ENCODE results near the gene NT5M. TPM values are rescaled to one million over a fixed set of nuclear protein-coding genes. Genes with fewer than 3 reads are reported as not detected.

NT5M gene
- total and polyA plus RNA-seq, 11 donors = 4.1 to 15.1 (median 7.6) TPM

DNA sequence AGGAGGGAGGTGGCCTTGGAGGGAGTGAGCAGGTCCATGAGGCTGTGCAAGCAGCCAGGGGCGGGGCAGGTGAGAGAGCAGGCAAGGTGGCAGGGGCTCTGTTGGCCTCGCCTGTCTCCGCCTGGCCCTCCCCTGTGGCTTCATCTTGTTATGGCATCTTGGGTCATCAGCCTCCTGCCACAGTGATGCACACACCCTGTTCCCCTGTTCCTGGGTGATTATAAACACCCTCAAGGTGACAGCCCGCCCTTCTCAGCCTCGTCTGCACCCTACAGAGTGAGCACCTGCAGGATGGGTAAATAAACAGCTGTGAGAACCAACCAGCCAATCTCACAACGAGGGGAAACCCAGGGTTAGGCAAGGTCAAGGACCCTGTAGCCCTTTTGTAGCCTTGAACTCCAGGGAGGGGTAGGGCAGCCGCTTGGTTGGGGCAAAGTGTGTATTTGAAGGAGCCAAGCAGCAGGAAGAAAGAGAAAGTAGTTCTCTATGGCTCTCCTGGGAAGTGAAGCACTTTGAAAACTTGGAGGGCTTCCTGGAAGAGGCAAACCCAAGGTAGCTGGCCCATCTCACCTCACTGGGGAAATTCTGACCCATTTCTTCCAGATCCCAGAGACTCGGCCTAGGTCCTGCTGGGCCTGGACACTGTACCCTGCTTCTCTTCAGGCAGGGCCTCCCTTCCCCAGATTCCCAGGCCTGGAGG, 60.6 kb downstream of the NT5M start:
- peak overlapping the region in 10 of 12 donors; percentile 8 to 68 (median 32) for H3K27ac ChIP-seq
- TF ChIP-seq, protein P1, sequence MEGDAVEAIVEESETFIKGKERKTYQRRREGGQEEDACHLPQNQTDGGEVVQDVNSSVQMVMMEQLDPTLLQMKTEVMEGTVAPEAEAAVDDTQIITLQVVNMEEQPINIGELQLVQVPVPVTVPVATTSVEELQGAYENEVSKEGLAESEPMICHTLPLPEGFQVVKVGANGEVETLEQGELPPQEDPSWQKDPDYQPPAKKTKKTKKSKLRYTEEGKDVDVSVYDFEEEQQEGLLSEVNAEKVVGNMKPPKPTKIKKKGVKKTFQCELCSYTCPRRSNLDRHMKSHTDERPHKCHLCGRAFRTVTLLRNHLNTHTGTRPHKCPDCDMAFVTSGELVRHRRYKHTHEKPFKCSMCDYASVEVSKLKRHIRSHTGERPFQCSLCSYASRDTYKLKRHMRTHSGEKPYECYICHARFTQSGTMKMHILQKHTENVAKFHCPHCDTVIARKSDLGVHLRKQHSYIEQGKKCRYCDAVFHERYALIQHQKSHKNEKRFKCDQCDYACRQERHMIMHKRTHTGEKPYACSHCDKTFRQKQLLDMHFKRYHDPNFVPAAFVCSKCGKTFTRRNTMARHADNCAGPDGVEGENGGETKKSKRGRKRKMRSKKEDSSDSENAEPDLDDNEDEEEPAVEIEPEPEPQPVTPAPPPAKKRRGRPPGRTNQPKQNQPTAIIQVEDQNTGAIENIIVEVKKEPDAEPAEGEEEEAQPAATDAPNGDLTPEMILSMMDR (IDR thresholded peaks at IDR 0.05) = no peak
- TF ChIP-seq POLR2A (IDR thresholded peaks at IDR 0.05) = no peak
- 70 to 77% (median 73%) methylated on average over 7 to 8 of the region's 8 CpGs for WGBS, 4 donors
- H3K36me3 ChIP-seq = no peaks in the 10 kb centered on the region
- H3K4me3 ChIP-seq = no peak overlapping the region
- peaks cover 0 to 6% (median 0%) of the 10 kb centered on the region in 9 donors for H3K27me3 ChIP-seq
- ATAC-seq (no peak), DNase-seq (peak in 1 of 5 donors; percentile 54)
- H3K4me1 ChIP-seq = peaks cover 0 to 18% (median 7%) of the 10 kb centered on the region in 12 donors
- H3K9me3 ChIP-seq = peaks cover 0 to 18% (median 0%) of the 10 kb centered on the region in 12 donors
- intact Hi-C loops (cut with DNase I) = loop anchor here in 3 of 10 donors (5.0 to 10.0 kb wide), 3 partner anchors 54 to 59 kb away; partner anchors contain the start of gene NT5M (in 1 of the 3)

GRCh38 chr17:17364338-17364667, 61.1 kb downstream of the NT5M start:
- TF ChIP-seq, protein P1 (IDR thresholded peaks at IDR 0.05) = no peak
- no peak for TF ChIP-seq POLR2A (IDR thresholded peaks at IDR 0.05)
- ATAC-seq (peak in 3 of 4 donors; percentile 21 to 56 (median 46)), DNase-seq (peak in 1 of 5 donors; percentile 57)
- Histone ChIP-seq H3K4me3 (no peak overlapping the region), H3K36me3 (no peaks in the 10 kb centered on the region), H3K9me3 (peaks cover 0 to 16% (median 0%) of the 10 kb centered on the region in 12 donors), H3K4me1 (peaks cover 0 to 18% (median 7%) of the 10 kb centered on the region in 12 donors), H3K27ac (peak overlapping the region in 10 of 12 donors; percentile 8 to 68 (median 32)), H3K27me3 (peaks cover 0 to 6% (median 0%) of the 10 kb centered on the region in 9 donors)
- intact Hi-C loops (cut with DNase I) = loop anchor here in 3 of 10 donors (5.0 to 10.0 kb wide), 3 partner anchors 53 to 60 kb away; partner anchors contain the start of gene NT5M (in 1 of the 3)
- WGBS, 4 donors = 17 to 47% (median 31%) methylated on average over 10 to 11 of the region's 11 CpGs

- H3K27ac ChIP-seq = no peak overlapping the region
- DNase-seq (peak in 1 of 5 donors; percentile 20), ATAC-seq (no peak)
- TF ChIP-seq, protein P1 (IDR thresholded peaks at IDR 0.05) = no peak
- no peak for TF ChIP-seq POLR2A (IDR thresholded peaks at IDR 0.05)
- intact Hi-C loops (cut with DNase I) = loop anchor here in 1 of 10 donors (10.0 kb wide), 1 partner anchor 61 kb away; the partner anchor contains the start of gene NT5M
- 90 to 93% (median 90%) methylated on average over 7 to 12 of the region's 12 CpGs for WGBS, 4 donors
- H3K36me3 ChIP-seq = no peaks in the 10 kb centered on the region
- H3K4me3 ChIP-seq = no peak overlapping the region
- peaks cover 0 to 6% (median 0%) of the 10 kb centered on the region in 12 donors for H3K9me3 ChIP-seq
- H3K27me3 ChIP-seq = peaks cover 0 to 6% (median 0%) of the 10 kb centered on the region in 9 donors
- peaks cover 0 to 18% (median 7%) of the 10 kb centered on the region in 12 donors for H3K4me1 ChIP-seq
Observed at GRCh38 chr17:17365476-17366110, 62.4 kb downstream of the NT5M start.

- peaks cover 0 to 6% (median 0%) of the 10 kb centered on the region in 12 donors for H3K9me3 ChIP-seq
- no peak overlapping the region for H3K4me3 ChIP-seq
- H3K4me1 ChIP-seq = peaks cover 0 to 18% (median 7%) of the 10 kb centered on the region in 12 donors
- TF ChIP-seq, protein P1 (IDR thresholded peaks at IDR 0.05) = no peak
- no peak for TF ChIP-seq POLR2A (IDR thresholded peaks at IDR 0.05)
- intact Hi-C loops (cut with DNase I) = loop anchor here in 1 of 10 donors (10.0 kb wide), 1 partner anchor 61 kb away; the partner anchor contains the start of gene NT5M
- ATAC-seq (no peak), DNase-seq (peak in 1 of 5 donors; percentile 0)
- H3K27ac ChIP-seq = peak overlapping the region in 4 of 12 donors; percentile 9 to 60 (median 27)
- H3K36me3 ChIP-seq = no peaks in the 10 kb centered on the region
- peaks cover 0 to 6% (median 0%) of the 10 kb centered on the region in 9 donors for H3K27me3 ChIP-seq
- WGBS, 4 donors = 90 to 98% (median 93%) methylated on average over 1 of the region's 1 CpG
Observed at GRCh38 chr17:17366235-17366634, 63.1 kb downstream of the NT5M start.

Measured in heart left ventricle (tissue), 16 donors.